GM12878 (cell line): ENCODE measurements around the gene CBX8. TPM values are rescaled to one million over a fixed set of nuclear protein-coding genes. Genes with fewer than 3 reads are reported as not detected.

ENCODE experiments used
- ATAC-seq: fragments of 200-7000 bp; cut with Tn5 transposase; 3 replicates; pipeline ENCODE4 v1.9.1; 2020; ENCODE audit warnings: mild to moderate bottlenecking, moderate library complexity
- BruUV-seq: library from RNA; stranded (reverse); fragments of 400-500 nt; replicated peaks from 2 replicates; lab custom pipeline; 2021; lab: Mats Ljungman, UMichigan
- CTCF ChIA-PET: fragments of 300-600 bp; sonication (Branson Sonifier 250); formaldehyde crosslinking; extraction: SDS; loops from one replicate; lab custom pipeline; 2021; ENCODE audit warnings: inconsistent platforms; lab: Yijun Ruan, JAX
- POLR2A ChIA-PET: fragments of 350-600 bp; formaldehyde crosslinking; extraction: SDS; loops from one replicate; lab custom pipeline; 2021; ENCODE audit warnings: inconsistent platforms; lab: Charles Lee
- RAD21 ChIA-PET: fragments of 300-600 bp; sonication (Branson Sonifier 250); formaldehyde crosslinking; loops from one replicate; lab custom pipeline; 2023; ENCODE audit warnings: antibody characterized with exemption; ENCODE audit not compliant: unreplicated experiment; lab: Charles Lee
- SMC1A ChIA-PET: fragments of 300-600 bp; sonication (Branson Sonifier 250); formaldehyde crosslinking; loops from one replicate; lab custom pipeline; 2023; ENCODE audit not compliant: unreplicated experiment, uncharacterized antibody; lab: Charles Lee
- DNase-seq: peaks from one replicate; pipeline ENCODE4 v3.0.0-alpha.2; 2011; ENCODE audit warnings: low read depth, low spot score
- FAIRE-seq: peaks from 3 replicates; lab custom pipeline; 2011; peaks lifted over from hg19 to GRCh38; lab: Jason Lieb, UNC
- H2AFZ ChIP-seq: 2 replicates; pipeline ENCODE4 v1.6.0; 2011; ENCODE audit warnings: low read depth, low read length, control low read depth; ENCODE audit not compliant: control insufficient read depth
- H3K27ac ChIP-seq: 2 replicates; pipeline ENCODE4 v1.5.1; 2011; ENCODE audit warnings: control low read depth; ENCODE audit not compliant: control insufficient read depth, insufficient read depth
- H3K27me3 ChIP-seq, 2 experiments: replicated peaks in 1 of 2; 2 replicates each; pipeline versions ENCODE4 v1.6.0 to v1.6.1; 2011; ENCODE audit warnings: low read length in 1 of 2; ENCODE audit not compliant: control insufficient read depth in 2 of 2, insufficient read depth in 2 of 2
- H3K36me3 ChIP-seq, 2 experiments: 2 replicates each; pipeline ENCODE4 v1.5.1; 2011; ENCODE audit warnings: low read length in 1 of 2; ENCODE audit not compliant: control insufficient read depth in 2 of 2, insufficient read depth in 2 of 2
- H3K4me1 ChIP-seq: 2 replicates; pipeline ENCODE4 v1.6.1; 2011; ENCODE audit warnings: mild to moderate bottlenecking, low read length, moderate library complexity, mixed read lengths; ENCODE audit not compliant: control insufficient read depth, insufficient read depth
- H3K4me2 ChIP-seq: 2 replicates; pipeline ENCODE4 v1.6.0; 2011; ENCODE audit warnings: control low read depth; ENCODE audit not compliant: control insufficient read depth, insufficient read depth
- H3K4me3 ChIP-seq: fragments of 200-600 bp; sonication (generic); 2 replicates; pipeline ENCODE4 v1.5.1; 2016
- H3K79me2 ChIP-seq: 2 replicates; pipeline ENCODE4 v1.6.0; 2011; ENCODE audit warnings: low read length; ENCODE audit not compliant: control insufficient read depth, insufficient read depth
- H3K9ac ChIP-seq: 2 replicates; pipeline ENCODE4 v1.8.0; 2011; ENCODE audit warnings: low read length, control low read depth, mixed read lengths; ENCODE audit not compliant: control insufficient read depth, insufficient read depth
- H3K9me3 ChIP-seq: replicated peaks from 3 replicates; pipeline ENCODE4 v1.5.1; 2011; ENCODE audit warnings: mild to moderate bottlenecking, low read length; ENCODE audit not compliant: control insufficient read depth, insufficient read depth
- H4K20me1 ChIP-seq: 2 replicates; pipeline ENCODE4 v1.6.0; 2011; ENCODE audit not compliant: control insufficient read depth, insufficient read depth
- BCL11A ChIP-seq: IDR thresholded peaks from 2 replicates; pipeline ENCODE4 v1.6.1; 2011; ENCODE audit warnings: low read depth, low read length
- E2F8 ChIP-seq: fragments of 450-650 bp; IDR thresholded peaks from 2 replicates; pipeline ENCODE4 v1.6.1; 2018; ENCODE audit warnings: mild to moderate bottlenecking, low read depth, moderate library complexity; ENCODE audit not compliant: partially characterized antibody
- IKZF1 ChIP-seq: fragments of 450-650 bp; conservative IDR thresholded peaks from 2 replicates; pipeline ENCODE4 v1.6.1; 2017; ENCODE audit warnings: antibody characterized with exemption, mild to moderate bottlenecking
- IKZF2 ChIP-seq, 2 experiments: fragments of 450-650 bp; IDR thresholded peaks; 2 replicates each; pipeline ENCODE4 v1.6.1; 2017; ENCODE audit warnings: mild to moderate bottlenecking in 2 of 2, moderate library complexity in 2 of 2
- JUNB ChIP-seq: IDR thresholded peaks from 2 replicates; pipeline ENCODE4 v1.6.1; 2016; ENCODE audit warnings: antibody characterized with exemption, mild to moderate bottlenecking
- POLR2A ChIP-seq: IDR thresholded peaks from 2 replicates; pipeline ENCODE4 v1.6.1; 2011; ENCODE audit warnings: low read depth, mild to moderate bottlenecking, low read length
- POLR2AphosphoS2 ChIP-seq: IDR thresholded peaks from 2 replicates; pipeline ENCODE4 v1.6.1; 2011; ENCODE audit warnings: low read depth, mild to moderate bottlenecking, low read length, improper control_type of control experiment, moderate library complexity
- SMAD5 ChIP-seq: IDR thresholded peaks from 2 replicates; pipeline ENCODE4 v1.6.1; 2016; ENCODE audit warnings: antibody characterized with exemption, low read depth
- TBL1XR1 ChIP-seq: IDR thresholded peaks from 2 replicates; pipeline ENCODE4 v1.6.1; 2012; ENCODE audit warnings: low read depth, low read length, improper control_type of control experiment
- WGBS: methylation state at CpG from one replicate; pipeline ENCODE4 v1.1.6; 2016; ENCODE audit warnings: low lambda C conversion rate; ENCODE audit not compliant: insufficient replicate concordance, insufficient coverage; ENCODE audit errors: missing lambda C conversion rate; 5-methylcytosine and 5-hydroxymethylcytosine counted together
- in situ Hi-C: fragments of 300-500 bp; cut with MboI; formaldehyde crosslinking; loops from 9 replicates; pipeline ENCODE4 v1.14.3; 2018; ENCODE audit warnings: mixed read lengths
- intact Hi-C: fragments of 100-400 bp; cut with micrococcal nuclease; formaldehyde crosslinking; loops from one replicate; pipeline ENCODE4 v1.14.2; 2022; ENCODE audit not compliant: unreplicated experiment
- polyA plus RNA-seq, 11 experiments: library from polyadenylated mRNA; depleted of rRNA in 4 of 11; unstranded in 6 of 11; stranded (reverse) in 5 of 11; fragments of >200 nt; fragmentation: Nextera tagmentation in 4 of 11; fragmentation: Illumina TruSeq in 1 of 11; extraction: Ambion mirVana in 4 of 11; extraction: Trizol in 1 of 11; gene quantifications; 1 replicate in 1 of 11; 2 replicates in 10 of 11; pipeline versions ENCODE4 v1.2.1 to v1.2.3, GENCODE V29; 2011 to 2016; ENCODE audit warnings: inconsistent platforms in 2 of 11, missing spikeins in 2 of 11, low read depth in 1 of 11
- total RNA-seq, 4 experiments: library from RNA; depleted of rRNA in 3 of 4; stranded (reverse); fragments of >200 nt in 3 of 4; fragmentation: Illumina TruSeq in 1 of 4; extraction: Trizol in 1 of 4; gene quantifications; 2 replicates each; pipeline versions ENCODE4 v1.2.1 to v1.2.3, GENCODE V29; 2013 to 2021

Gene CBX8
- total and polyA plus RNA-seq, 10 of the 15 experiments (the other 5 are each of a cell fraction or from before 2014, with no cell fraction given), result 0.03 to 6.7 (median 1.9) TPM

DNA sequence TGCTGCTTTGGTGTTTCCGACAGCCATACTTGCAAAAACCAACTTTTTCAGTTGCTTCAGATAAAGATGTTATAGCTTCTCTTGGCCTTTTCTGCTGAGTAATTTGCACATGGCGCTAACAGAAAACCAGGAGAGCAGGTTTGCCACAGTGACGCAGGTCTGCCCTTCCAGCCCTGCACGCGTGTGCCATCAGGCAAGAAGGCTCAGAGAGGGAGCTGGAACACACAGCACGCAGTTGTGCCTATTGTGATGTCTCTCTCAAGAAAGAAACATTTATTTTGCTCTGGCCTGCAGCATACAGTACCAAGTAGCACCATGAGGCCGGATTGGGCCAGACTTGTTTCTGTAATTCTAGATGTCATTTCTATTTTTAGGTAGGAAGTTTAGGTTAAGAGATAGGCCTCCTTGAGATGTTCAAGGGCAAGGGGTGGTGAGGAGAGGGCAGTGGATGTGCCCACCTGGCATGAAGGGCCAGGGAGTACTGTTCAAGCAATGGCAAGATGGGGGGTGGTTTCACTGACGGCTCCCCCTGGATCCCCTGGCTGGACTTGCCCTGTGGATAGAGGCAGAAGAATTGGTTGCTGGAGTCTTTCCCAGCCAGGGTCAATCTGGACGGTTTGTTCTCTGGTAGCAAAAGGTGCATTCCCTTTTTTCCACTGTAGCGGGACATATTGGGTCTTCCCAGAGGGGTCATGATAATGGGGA is 17.1 kb downstream of the CBX8 start:
- 77% methylated on average over 10 of the region's 10 CpGs for WGBS
- H3K79me2 ChIP-seq, result no peaks in the 10 kb centered on the region
- intact Hi-C loops, result no loop called here
- ATAC-seq (no peak), DNase-seq (no peak), FAIRE-seq (no peak)
- ChIA-PET RAD21 (no interaction called here), CTCF (no interaction called here), POLR2A (no interaction called here), SMC1A (interaction anchor here (1.4 kb wide), 1 partner anchor 7 kb away, joined by 3 read pairs; no protein-coding TSS in a partner anchor)
- peaks cover 5 to 8% of the 10 kb centered on the region in 2 experiments; a peak in 3 of 4 replicates for H3K27me3 ChIP-seq
- no peaks in the 10 kb centered on the region for H3K36me3 ChIP-seq
- no peak overlapping the region for H3K4me2 ChIP-seq
- no peak overlapping the region for H3K4me3 ChIP-seq
- no peak overlapping the region for H2AFZ ChIP-seq
- H4K20me1 ChIP-seq, result no peaks in the 10 kb centered on the region
- no TSS peak for BruUV-seq
- no peak overlapping the region for H3K27ac ChIP-seq
- no peak overlapping the region for H3K9ac ChIP-seq
- H3K4me1 ChIP-seq, result peaks cover 11% of the 10 kb centered on the region
- in situ Hi-C loops, result no loop called here
- no peak for TF ChIP-seq SMAD5
- TF ChIP-seq JUNB, result no peak
- no peak for TF ChIP-seq BCL11A
- no peak for TF ChIP-seq POLR2A
- TF ChIP-seq IKZF1, result no peak
- no peak for TF ChIP-seq IKZF2 (IDR thresholded peaks at IDR 0.05)
- no peak for TF ChIP-seq POLR2AphosphoS2
- TF ChIP-seq TBL1XR1, result no peak
- no peak for TF ChIP-seq E2F8
- H3K9me3 ChIP-seq, result no peaks in the 10 kb centered on the region
